K562 (cell line): ENCODE results near the gene ZNF17.

ENCODE experiments used
- NCOA6 ChIP-seq: fragments of 450-650 bp; IDR thresholded peaks from 2 replicates; pipeline ENCODE4 v1.6.1; 2017; ENCODE audit warnings: mild to moderate bottlenecking
- NFIC ChIP-seq: fragments of 450-650 bp; IDR thresholded peaks from 2 replicates; pipeline ENCODE4 v1.6.1; 2017; ENCODE audit warnings: mild to moderate bottlenecking, inconsistent platforms
- NUFIP1 ChIP-seq: fragments of 450-650 bp; IDR thresholded peaks from 2 replicates; pipeline ENCODE4 v1.6.1; 2018; ENCODE audit not compliant: partially characterized antibody
- POLR2A ChIP-seq: fragments of 450-650 bp; conservative IDR thresholded peaks from 2 replicates; pipeline ENCODE4 v1.6.1; 2016
- POLR2AphosphoS5 ChIP-seq: IDR thresholded peaks from 2 replicates; pipeline ENCODE4 v1.6.1; 2011; ENCODE audit warnings: mild to moderate bottlenecking, low read depth, low read length, moderate library complexity; ENCODE audit not compliant: control insufficient read depth, insufficient read depth
- RAD21 ChIP-seq, 2 experiments: fragments of 250-450 bp in 1 of 2; fragments of 450-650 bp in 1 of 2; sonication (Bioruptor Pico) in 1 of 2; formaldehyde crosslinking in 1 of 2; IDR thresholded peaks in 1 of 2; conservative IDR thresholded peaks in 1 of 2; 2 replicates each; pipeline versions ENCODE4 v1.4.0 to v1.8.0; 2020 to 2022; ENCODE audit warnings: mild to moderate bottlenecking in 2 of 2, moderate library complexity in 1 of 2
- SP1 ChIP-seq: sonication (generic); formaldehyde crosslinking; IDR thresholded peaks from 2 replicates; pipeline ENCODE4 v1.8.1; 2022; ENCODE audit warnings: mild to moderate bottlenecking, missing genetic modification reagents
- TGIF2 ChIP-seq: sonication (generic); formaldehyde crosslinking; IDR thresholded peaks from 2 replicates; pipeline ENCODE4 v1.8.1; 2022; ENCODE audit warnings: mild to moderate bottlenecking, missing genetic modification reagents, moderate library complexity
- ZNF146 ChIP-seq: IDR thresholded peaks from one replicate; pipeline ENCODE4 v1.6.1; 2018; ENCODE audit warnings: missing compliant biosample characterization; ENCODE audit not compliant: unreplicated experiment
- TF ChIP-seq, protein P1 (sequence below), 3 experiments: IDR thresholded peaks in 2 of 3; conservative IDR thresholded peaks in 1 of 3; 2 replicates each; pipeline ENCODE4 v1.5.1; 2011 to 2012; ENCODE audit warnings: low read length in 3 of 3, mild to moderate bottlenecking in 3 of 3, control low read depth in 2 of 3, improper control_type of control experiment in 1 of 3, inconsistent platforms in 1 of 3, low read depth in 1 of 3, mixed read lengths in 1 of 3, moderate library complexity in 1 of 3; ENCODE audit not compliant: insufficient read depth in 2 of 3
- TF ChIP-seq, protein P2 (sequence below): sonication (generic); formaldehyde crosslinking; IDR thresholded peaks from 2 replicates; pipeline ENCODE4 v1.8.0; 2023; ENCODE audit warnings: mild to moderate bottlenecking, missing genetic modification reagents
- TF ChIP-seq, protein P3 (sequence below): sonication (generic); formaldehyde crosslinking; IDR thresholded peaks from 2 replicates; pipeline ENCODE4 v1.9.0; 2022; ENCODE audit warnings: mild to moderate bottlenecking, missing genetic modification reagents

DNA sequence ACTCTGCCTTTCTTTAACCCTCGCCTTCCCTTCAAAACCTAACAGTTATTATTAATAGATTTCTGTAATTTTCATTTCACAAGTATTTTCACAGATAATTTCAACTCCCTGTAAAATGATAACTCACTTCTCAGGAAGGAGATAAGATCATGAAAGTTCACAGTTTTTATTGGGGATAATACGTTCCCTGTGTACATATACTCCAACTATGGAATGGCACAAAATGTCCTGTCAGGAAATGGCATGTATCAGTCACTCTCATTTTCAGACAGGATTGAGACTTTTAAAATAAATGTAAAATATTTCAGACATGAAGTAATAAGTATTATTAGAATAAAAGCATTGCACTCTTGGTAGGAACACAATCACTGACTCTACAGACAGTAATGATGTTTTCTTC is 48.5 kb upstream of the ZNF17 start:
- TF ChIP-seq POLR2AphosphoS5 (no peak), NFIC (no peak), NUFIP1 (no peak), RAD21 (CRISPR knock-in tag; conservative IDR thresholded peaks at IDR 0.05 in 1 of 2, IDR thresholded peaks at IDR 0.05 in 1 of 2) (no peak), NCOA6 (no peak), SP1 (CRISPR knock-in tag) (no peak), ZNF146 (CRISPR knock-in tag) (no peak), TGIF2 (no peak), POLR2A (no peak)
- TF ChIP-seq, protein P1, sequence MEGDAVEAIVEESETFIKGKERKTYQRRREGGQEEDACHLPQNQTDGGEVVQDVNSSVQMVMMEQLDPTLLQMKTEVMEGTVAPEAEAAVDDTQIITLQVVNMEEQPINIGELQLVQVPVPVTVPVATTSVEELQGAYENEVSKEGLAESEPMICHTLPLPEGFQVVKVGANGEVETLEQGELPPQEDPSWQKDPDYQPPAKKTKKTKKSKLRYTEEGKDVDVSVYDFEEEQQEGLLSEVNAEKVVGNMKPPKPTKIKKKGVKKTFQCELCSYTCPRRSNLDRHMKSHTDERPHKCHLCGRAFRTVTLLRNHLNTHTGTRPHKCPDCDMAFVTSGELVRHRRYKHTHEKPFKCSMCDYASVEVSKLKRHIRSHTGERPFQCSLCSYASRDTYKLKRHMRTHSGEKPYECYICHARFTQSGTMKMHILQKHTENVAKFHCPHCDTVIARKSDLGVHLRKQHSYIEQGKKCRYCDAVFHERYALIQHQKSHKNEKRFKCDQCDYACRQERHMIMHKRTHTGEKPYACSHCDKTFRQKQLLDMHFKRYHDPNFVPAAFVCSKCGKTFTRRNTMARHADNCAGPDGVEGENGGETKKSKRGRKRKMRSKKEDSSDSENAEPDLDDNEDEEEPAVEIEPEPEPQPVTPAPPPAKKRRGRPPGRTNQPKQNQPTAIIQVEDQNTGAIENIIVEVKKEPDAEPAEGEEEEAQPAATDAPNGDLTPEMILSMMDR (IDR thresholded peaks at IDR 0.05 in 2 of 3, conservative IDR thresholded peaks at IDR 0.05 in 1 of 3; ENCODE audit: insufficient read depth in 2 of 3, low read depth in 1 of 3, low read length in 3 of 3): no peak
- TF ChIP-seq, protein P2, sequence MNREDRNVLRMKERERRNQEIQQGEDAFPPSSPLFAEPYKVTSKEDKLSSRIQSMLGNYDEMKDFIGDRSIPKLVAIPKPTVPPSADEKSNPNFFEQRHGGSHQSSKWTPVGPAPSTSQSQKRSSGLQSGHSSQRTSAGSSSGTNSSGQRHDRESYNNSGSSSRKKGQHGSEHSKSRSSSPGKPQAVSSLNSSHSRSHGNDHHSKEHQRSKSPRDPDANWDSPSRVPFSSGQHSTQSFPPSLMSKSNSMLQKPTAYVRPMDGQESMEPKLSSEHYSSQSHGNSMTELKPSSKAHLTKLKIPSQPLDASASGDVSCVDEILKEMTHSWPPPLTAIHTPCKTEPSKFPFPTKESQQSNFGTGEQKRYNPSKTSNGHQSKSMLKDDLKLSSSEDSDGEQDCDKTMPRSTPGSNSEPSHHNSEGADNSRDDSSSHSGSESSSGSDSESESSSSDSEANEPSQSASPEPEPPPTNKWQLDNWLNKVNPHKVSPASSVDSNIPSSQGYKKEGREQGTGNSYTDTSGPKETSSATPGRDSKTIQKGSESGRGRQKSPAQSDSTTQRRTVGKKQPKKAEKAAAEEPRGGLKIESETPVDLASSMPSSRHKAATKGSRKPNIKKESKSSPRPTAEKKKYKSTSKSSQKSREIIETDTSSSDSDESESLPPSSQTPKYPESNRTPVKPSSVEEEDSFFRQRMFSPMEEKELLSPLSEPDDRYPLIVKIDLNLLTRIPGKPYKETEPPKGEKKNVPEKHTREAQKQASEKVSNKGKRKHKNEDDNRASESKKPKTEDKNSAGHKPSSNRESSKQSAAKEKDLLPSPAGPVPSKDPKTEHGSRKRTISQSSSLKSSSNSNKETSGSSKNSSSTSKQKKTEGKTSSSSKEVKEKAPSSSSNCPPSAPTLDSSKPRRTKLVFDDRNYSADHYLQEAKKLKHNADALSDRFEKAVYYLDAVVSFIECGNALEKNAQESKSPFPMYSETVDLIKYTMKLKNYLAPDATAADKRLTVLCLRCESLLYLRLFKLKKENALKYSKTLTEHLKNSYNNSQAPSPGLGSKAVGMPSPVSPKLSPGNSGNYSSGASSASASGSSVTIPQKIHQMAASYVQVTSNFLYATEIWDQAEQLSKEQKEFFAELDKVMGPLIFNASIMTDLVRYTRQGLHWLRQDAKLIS: no peak
- TF ChIP-seq, protein P3, sequence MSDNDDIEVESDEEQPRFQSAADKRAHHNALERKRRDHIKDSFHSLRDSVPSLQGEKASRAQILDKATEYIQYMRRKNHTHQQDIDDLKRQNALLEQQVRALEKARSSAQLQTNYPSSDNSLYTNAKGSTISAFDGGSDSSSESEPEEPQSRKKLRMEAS (CRISPR knock-in tag): no peak
